ENCODE data around the gene SH3RF2.

SH3RF2 gene

DNA sequence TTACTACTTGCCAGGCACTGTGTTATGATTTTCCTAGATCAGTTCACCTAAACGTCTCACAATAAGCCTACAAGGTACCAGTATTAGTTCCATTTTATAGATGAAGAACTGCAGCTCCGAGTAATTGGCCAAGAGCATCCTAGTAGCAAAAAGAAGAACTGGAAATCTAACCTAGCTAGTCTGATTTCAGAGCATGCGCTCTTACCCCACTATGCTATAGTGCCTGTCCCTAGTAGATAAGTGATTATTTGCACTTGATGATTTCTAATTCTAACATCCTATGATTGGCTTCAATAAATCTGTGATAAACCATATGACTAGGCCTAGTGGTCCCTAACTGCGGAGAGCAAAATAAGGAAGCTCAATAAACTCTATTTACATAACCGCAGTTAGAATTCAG, 176.1 kb downstream of the SH3RF2 start:
- FAIRE-seq = no peak
- no peak for DNase-seq (ENCODE audit: insufficient read length, low spot score)

All from GM19239 (cell line).